Measurements from ENCODE around the gene TP53I3. TPM values are rescaled to one million over a fixed set of nuclear protein-coding genes. Genes with fewer than 3 reads are reported as not detected.
"Not testable (repeated sequence)": the region's sequence is repeated elsewhere in the genome, so short reads cannot be mapped to it uniquely, and the experiment has no call there.

Gene TP53I3
- total RNA-seq, 4 donors from 2014 or later: 3.3 to 7.6 (median 4.9) TPM

GRCh38 chr2:24046599-24046929 is 38.1 kb downstream of the TP53I3 start:
- Histone ChIP-seq H3K36me3 (no peaks in the 10 kb centered on the region), H3K4me1 (peaks cover 19 to 27% of the 10 kb centered on the region in 2 donors), H3K27ac (peak overlapping the region; percentile 79 to 85 (median 82)), H3K4me3 (peak overlapping the region; percentile 68 to 98 (median 90)), H3K9me3 (no peaks in the 10 kb centered on the region), H3K27me3 (peaks cover 8 to 21% (median 18%) of the 10 kb centered on the region in 3 donors)
- intact Hi-C loops (cut with DNase I; ENCODE audit: low total_unique reads) (loop anchor here (2.0 kb wide), 3 partner anchors 38 to 120 kb away; partner anchors contain the start of genes ATAD2B, FAM228B, PFN4 and TP53I3), in situ Hi-C loops (cut with MboI; ENCODE audit: low sequenced_read_pairs in 4 of 4) (loop anchor here in 1 of 4 donors (10.0 to 25.0 kb wide), 2 partner anchors 78 to 109 kb away; partner anchors contain the start of genes ATAD2B, FAM228B, PFN4 and UBXN2A)
- ATAC-seq: no peak
- DNase-seq: no peak
- no peak for TF ChIP-seq POLR2A (IDR thresholded peaks at IDR 0.05)
- TF ChIP-seq CTCF (IDR thresholded peaks at IDR 0.05 in 4 of 5, conservative IDR thresholded peaks at IDR 0.05 in 1 of 5): no peak

GRCh38 chr2:24045511-24046508 is 38.8 kb downstream of the TP53I3 start:
- Histone ChIP-seq H3K27me3 (peaks cover 8 to 21% (median 18%) of the 10 kb centered on the region in 3 donors), H3K36me3 (no peaks in the 10 kb centered on the region), H3K27ac (peak overlapping the region in 1 of 4 donors; percentile 85), H3K9me3 (no peaks in the 10 kb centered on the region), H3K4me1 (peaks cover 19 to 27% of the 10 kb centered on the region in 2 donors), H3K4me3 (peak overlapping the region in 3 of 4 donors; percentile 68 to 98 (median 98))
- intact Hi-C loops (cut with DNase I; ENCODE audit: low total_unique reads): loop anchor here (2.0 kb wide), 3 partner anchors 39 to 119 kb away; partner anchors contain the start of genes ATAD2B, FAM228B, PFN4 and TP53I3
- in situ Hi-C loops (cut with MboI; ENCODE audit: low sequenced_read_pairs in 4 of 4): loop anchor here in 1 of 4 donors (10.0 to 25.0 kb wide), 2 partner anchors 79 to 109 kb away; partner anchors contain the start of genes ATAD2B, FAM228B, PFN4 and UBXN2A
- DNase-seq (no peak), ATAC-seq (no peak)
- TF ChIP-seq CTCF (IDR thresholded peaks at IDR 0.05 in 4 of 5, conservative IDR thresholded peaks at IDR 0.05 in 1 of 5): no peak

- H3K27ac ChIP-seq; DNase-seq; intact Hi-C loops (cut with DNase I; ENCODE audit: low total_unique reads); ATAC-seq; H3K9me3 ChIP-seq; H3K27me3 ChIP-seq; H3K4me3 ChIP-seq: not testable (repeated sequence)
- Histone ChIP-seq H3K4me1 (peaks cover 11 to 13% of the 10 kb centered on the region in 2 donors), H3K36me3 (peaks cover 0 to 11% of the 10 kb centered on the region in 2 donors)
- in situ Hi-C loops (cut with MboI; ENCODE audit: low sequenced_read_pairs in 4 of 4): loop anchor here in 1 of 4 donors (10.0 to 25.0 kb wide), 2 partner anchors 82 to 106 kb away; partner anchors contain the start of genes ATAD2B, FAM228B, PFN4 and UBXN2A
These were observed 41.5 kb downstream of the TP53I3 start for GRCh38 chr2:24043133-24043532.

GRCh38 chr2:24040511-24040910 is 44.1 kb downstream of the TP53I3 start:
- no peaks in the 10 kb centered on the region for H3K9me3 ChIP-seq
- intact Hi-C loops (cut with DNase I; ENCODE audit: low total_unique reads) (no loop called here), in situ Hi-C loops (cut with MboI; ENCODE audit: low sequenced_read_pairs in 4 of 4) (loop anchor here in 1 of 4 donors (10.0 to 25.0 kb wide), 2 partner anchors 84 to 103 kb away; partner anchors contain the start of genes ATAD2B, FAM228B, PFN4 and UBXN2A)
- no peak overlapping the region for H3K27ac ChIP-seq
- TF ChIP-seq POLR2A (IDR thresholded peaks at IDR 0.05): no peak
- TF ChIP-seq CTCF (IDR thresholded peaks at IDR 0.05 in 4 of 5, conservative IDR thresholded peaks at IDR 0.05 in 1 of 5): no peak
- H3K4me3 ChIP-seq: no peak overlapping the region
- H3K4me1 ChIP-seq: no peaks in the 10 kb centered on the region
- peaks cover 0 to 23% of the 10 kb centered on the region in 2 donors for H3K36me3 ChIP-seq
- no peaks in the 10 kb centered on the region for H3K27me3 ChIP-seq
- DNase-seq (no peak), ATAC-seq (no peak)
